Measurements from ENCODE around the gene DGKQ.
"Not testable (repeated sequence)": the region's sequence is repeated elsewhere in the genome, so short reads cannot be mapped to it uniquely, and the experiment has no call there.

The DGKQ gene

DNA sequence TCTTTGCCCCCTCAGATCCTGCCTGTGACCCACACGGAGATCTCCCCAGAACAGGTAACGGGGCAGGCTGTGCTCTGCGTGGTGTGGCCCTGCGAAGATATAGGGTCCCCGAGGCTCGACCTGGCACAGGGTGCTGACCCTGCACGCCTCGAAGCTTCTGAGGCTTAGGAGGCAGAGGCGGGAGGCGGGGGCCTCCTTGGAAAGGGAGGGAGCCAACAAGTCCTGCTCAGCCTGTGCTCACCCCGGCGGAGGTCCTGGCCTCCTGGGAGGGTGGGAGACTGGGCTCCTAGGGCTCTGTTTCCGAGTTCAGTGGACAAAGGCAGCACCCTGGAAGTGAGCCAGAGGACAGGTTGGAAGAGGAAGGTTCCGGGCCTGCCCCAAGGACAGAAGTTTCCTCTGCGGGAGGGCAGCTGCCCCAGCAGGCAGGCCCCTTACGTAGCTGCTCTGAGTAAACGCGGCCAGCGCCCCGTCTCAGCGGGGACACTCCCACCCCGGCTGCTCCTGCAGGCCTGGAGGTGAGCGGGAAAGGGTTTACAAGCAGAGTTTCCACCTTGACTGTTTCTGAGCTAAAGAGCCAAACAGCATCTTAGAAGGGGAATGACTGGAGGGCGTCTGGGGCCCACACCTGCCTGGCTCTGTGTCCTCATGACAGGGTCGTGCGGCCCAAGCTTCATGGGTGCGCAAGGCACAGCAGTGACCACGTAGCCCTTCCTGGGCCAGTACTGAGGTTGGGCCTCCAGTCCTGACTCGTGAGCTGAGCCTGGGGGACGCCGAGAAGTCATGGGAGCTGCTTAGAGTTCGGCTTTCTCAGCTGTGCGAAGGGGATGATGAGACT is 25.1 kb downstream of the DGKQ start:
- DNase-seq (ENCODE audit: low read depth) = no peak

DNA sequence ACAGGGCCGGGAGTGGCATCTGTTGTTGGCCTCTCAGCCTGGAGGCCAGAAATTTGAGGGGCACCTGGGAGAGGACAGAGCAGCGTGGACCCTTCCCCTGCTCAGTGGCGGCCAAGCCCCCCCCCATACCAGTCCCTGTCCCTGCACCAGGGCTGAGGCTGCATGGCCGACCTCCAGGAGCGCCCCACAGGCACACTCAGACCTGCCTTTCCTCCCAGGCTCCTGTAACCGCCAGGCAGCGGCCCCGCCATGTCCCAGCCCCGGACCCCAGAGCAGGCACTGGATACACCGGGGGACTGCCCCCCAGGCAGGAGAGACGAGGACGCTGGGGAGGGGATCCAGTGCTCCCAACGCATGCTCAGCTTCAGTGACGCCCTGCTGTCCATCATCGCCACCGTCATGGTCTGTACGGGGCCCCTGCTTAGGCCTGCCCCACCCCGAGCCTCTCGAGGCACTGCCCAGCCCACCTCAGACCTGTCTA is 25.8 kb downstream of the DGKQ start:
- no peak for DNase-seq (ENCODE audit: low read depth)

DNA sequence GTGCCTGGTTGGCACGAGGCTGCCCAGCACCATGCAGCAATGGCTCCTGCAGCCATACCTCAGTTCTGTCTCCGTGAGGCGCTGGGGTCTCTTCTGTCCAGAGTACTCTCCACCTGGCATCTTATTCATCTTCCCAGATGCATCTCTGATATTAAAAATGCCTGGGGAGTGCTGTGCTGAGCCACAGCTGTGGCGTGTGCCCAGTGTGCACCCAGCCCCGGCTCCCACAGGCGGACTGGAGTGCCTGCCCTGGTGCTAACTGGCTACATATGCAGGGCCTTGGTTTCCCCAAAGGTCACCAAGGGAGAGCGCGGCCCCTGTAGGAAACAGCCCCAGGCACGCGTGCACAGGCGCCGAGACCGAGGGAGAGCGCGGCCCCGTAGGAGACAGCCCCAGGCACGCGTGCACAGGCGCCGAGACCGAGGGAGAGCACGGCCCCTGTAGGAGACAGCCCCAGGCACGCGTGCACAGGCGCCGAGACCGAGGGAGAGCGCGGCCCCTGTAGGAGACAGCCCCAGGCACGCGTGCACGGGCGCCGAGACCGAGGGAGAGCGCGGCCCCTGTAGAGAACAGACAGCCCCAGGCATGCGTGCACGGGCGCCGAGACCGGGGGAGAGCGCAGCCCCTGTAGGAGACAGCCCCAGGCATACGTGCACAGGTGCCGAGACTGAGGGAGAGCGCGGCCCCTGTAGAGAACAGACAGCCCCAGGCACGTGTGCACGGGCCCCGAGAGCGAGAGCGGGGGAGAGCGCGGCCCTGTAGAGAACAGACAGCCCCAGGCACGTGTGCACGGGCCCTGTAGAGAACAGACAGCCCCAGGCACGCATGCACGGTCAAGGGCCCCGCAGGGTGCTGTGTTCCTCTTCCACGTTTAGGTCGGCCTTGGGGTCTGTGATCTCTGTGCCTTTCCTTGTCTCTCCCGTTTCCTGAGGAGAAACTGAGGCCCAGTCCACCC is 26.6 kb downstream of the DGKQ start:
- DNase-seq (ENCODE audit: low read depth) = no peak

DNA sequence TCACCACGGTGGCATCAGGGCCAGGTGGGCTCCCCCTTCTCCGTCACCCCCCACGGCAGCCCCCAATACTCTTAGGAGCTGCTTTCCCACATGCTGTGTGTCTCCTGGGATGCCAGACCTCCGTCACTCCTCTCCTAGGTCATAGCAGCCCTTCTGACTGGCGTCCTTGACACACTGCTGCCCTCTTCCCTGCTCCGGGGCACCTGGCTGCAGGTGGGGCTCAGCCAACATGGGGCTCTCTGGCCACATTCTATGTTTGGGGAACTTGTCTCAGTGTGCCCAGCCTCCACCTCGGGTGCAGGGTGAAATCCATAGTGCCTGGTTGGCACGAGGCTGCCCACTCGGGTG is 27.3 kb downstream of the DGKQ start:
- no peak for DNase-seq (ENCODE audit: low read depth)

DNA sequence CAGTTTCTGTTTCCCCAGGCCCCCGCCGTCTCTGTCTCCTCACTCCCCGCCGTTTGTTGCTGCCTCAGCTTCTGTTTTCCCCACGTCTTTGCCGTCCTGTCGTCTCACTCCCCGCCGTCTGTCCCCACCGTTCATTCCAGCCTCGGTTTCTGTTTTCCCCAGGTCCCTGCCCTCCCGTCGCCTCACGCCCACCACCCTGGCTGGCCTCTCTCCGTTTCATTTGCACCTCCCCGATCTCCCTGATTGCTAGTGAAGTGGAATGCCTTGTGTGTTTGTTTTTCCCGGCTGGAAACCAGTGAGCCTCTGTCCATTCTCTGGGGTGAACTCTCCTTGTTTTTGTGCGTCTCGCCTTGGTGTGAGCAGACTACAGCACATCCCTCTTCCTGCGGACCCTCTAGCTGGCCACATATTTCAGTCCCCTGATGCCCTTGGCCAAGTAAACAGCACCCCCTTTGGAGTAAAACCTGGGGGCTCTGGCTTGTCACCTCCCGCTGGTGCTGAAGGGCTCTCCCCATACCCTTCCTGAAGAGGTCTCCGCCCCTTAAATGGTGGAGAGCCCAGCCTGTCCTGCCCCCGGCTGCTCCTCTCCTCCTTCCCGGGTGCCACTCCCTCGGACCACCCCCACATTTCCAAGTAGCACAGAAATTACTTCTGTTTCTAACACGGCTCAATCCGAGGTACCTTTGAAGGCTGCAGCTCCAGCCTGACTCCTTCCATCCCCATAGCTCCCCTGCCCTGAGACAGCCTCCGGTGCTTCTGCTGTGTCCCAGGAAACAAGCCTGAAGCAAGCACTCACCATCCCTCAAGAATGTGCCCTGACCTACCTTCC is 27.9 kb downstream of the DGKQ start:
- DNase-seq (ENCODE audit: low read depth) = no peak

DNA sequence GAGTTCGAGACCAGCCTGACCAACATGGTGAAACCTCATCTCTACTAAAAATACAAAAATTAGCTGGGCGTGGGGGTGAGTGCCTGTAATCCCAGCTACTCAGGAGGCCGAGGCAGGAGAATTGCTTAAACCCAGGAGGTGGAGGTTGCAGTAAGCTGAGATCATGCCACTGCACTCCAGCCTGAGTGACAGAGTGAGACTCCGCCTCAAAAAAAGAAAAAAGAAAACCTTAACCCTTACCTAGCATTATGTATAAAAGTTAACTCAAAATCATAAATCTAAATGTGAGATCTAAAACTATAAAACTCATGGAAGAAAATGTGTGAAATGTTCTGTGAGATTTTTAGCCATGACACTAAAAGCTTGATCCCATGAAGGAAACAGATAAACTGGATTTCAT is 33.9 kb downstream of the DGKQ start:
- DNase-seq (ENCODE audit: low read depth) = not testable (repeated sequence)

DNA sequence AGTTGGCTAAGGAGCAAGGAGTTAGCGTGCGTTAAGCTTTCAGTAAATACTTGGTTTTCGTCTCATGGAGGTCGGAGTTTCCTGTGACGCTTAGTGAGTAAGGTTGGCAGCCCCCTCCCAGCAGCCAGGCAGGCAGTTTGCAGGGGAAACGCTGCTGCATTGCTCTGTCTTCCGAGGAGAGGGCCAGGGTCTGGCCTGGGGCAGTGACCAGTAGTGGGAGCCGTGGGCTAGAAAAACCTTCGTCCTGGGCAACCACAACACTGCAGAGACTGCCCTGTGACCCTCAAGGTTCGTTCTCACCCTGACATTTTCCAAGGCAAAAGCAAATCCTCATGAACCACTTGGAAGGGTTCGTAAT is 40.7 kb downstream of the DGKQ start:
- DNase-seq (ENCODE audit: low read depth) = no peak

DNA sequence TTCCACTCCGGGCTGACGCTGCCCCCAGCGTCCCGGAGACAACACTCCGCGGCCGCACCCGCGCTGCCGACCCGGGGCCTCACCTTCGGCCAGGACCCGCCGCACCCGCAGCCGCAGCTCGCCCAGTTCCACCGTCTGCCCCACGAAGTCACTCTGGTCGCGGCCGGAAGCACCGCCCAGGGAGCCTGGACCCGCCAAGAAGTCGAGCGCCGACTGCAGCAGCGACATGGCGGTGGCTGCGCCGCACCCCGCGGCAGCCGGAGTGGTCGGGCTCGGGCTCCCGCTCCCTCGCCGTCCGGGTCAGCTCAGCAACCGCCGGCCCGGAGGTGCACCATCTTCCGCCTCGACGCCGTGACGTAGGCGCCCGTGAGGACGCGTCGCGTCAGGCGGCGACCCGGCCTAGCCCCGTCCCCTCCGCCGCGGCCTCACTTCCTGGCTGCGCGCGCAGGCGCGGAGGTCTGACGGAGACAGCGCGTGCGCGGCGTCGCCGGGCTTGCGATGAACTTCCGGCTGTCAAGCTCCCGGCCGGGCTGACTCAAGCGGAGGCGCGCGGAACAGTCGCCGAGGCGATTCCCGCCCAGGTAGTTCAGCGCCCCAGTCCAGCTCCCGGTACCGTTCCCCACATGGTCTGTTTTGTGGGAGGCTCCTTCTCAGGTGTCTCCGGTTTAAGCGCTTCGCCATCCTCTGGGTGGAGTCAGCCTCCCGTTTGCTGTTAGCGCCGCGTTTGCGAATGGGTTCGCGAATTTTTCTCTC is 41.2 kb downstream of the DGKQ start, which contains the start of the genes GAK and TMEM175:
TSS of gene GAK (minus strand) at position 357 of the 753 bp plus-strand sequence. CDS start at position 228, 129 bp downstream.
TSS of gene TMEM175 (plus strand) at position 501 of the 753 bp plus-strand sequence. CDS start 15,280 bp downstream, outside the sequence.
- peak; percentile 99 for DNase-seq (ENCODE audit: low read depth)

DNA sequence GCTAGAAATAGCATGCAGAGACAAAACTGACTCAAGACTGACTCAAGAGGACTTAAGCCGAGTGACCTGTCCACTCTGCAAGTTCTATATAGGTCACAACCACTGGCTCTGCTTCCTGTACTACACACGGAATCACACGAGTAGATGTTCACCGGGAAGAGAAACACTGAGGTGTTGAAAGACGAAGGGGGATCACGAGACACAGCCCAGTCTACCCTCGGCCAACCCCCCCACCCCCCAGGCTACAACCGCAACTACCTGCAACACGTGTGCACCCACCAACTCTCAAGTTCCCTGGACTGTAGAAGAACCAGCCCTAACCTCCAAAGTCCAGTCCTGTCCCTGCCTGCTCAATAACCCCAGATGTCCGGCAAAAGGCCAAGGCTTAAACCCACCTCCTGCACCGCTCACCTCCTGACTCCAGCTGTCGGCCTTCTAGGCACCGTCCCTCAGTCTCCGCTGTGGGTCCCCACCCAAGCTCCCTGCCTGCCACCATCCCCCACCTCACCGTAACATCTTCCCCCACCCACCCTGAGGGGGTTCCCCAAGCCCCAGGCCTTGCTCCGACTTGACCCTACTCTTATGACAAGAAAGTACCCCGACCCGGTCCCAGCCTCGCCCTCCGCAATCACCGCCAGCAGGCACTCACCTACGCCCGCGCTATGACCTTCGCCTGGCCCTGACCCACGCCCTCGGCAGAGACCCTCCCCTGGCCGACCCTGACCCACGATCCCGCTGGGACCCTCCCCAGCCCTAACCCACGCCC is 42.0 kb downstream of the DGKQ start:
- DNase-seq (ENCODE audit: low read depth) = peak; percentile 15

DNA sequence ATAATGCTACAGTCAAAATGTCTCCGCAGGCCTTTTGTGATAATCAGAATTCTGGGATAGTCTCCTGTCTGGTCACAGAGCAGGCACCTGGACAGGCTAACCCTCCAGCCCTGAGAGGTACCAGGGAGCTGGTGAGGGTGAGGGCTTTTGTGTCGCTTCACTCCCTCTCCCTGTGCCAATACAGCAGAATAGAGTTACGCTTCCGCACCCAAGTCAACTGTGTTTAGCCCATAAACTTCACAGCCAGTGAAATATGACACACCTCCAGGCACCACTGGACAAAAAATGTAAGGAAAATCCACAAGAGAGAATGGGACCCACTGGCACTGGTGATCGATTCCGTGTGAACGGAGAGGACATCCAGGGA is 42.6 kb downstream of the DGKQ start:
- DNase-seq (ENCODE audit: low read depth) = no peak

DNA sequence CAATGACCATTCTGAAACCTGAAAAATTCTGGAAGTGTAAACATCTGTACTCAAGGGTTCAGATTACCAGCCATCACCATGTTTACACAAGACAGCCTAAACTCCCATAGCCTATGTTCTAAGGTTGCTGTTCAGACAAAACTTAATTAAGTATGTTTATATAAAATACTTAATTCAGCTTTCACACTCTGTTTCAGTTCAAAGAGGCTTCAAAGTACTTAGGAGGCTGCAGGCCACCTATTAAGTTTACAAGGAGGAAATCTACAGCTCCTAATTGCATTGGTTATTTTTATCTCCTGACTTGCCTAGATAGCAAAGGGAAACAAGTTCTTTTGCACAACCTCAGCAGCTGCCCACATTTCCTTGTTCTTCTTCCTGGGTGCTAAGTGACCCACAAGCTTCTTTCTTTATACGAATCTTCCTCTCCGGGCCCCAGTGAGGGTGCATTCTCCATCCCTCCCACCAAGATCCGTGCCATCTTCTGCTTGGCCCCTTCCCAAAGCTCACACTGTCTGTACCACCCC is 43.3 kb downstream of the DGKQ start:
- no peak for DNase-seq (ENCODE audit: low read depth)

DNA sequence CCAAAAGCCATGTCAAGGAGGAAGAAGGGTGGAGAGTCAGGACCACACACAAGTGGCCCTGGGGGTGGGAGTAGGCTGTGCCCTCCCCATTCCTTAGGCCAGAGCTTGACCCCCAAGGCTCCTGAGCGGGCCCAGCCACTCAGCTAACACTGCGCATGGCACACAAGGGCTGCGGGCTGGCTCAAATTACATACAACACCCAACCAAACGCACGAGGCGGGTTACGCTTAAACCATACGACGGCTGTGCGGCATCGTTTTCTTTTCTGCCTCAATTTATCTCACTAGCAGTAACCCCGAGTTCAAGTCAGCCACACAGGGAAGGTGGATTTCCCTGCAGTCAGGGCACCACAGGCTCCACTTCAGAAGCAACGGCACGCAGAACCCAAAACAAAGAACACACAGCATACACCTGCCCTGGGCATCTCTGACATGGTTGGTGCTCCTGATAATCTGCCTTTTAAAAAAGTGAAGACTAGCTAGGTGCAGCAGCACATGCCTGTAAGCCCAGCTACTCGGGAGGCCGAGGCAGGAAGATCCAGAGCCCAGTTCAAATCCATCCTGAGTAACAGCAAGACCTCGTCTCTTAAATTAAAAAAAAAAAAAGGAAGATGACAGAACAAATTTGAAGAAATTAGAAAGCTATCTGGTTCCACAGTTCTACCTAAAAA is 44.1 kb downstream of the DGKQ start:
- no peak for DNase-seq (ENCODE audit: low read depth)

DNA sequence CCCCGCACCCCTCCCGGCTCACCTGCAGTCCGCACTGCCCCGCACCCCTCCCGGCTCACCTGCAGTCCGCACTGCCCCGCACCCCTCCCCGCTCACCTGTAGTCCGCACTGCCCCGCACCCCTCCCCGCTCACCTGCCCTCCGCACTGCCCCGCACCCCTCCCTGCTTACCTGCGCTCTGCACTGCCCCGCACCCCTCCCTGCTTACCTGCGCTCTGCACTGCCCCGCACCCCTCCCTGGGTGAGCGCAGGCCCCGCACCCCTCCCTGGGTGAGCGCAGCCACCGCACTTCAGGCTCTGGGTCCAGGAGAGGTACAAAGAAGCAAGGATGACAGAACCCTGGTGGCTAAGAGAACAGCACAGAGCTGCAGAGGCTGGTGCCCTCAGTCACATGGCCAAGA is 45.8 kb downstream of the DGKQ start:
- not testable (repeated sequence) for DNase-seq (ENCODE audit: low read depth)

DNA sequence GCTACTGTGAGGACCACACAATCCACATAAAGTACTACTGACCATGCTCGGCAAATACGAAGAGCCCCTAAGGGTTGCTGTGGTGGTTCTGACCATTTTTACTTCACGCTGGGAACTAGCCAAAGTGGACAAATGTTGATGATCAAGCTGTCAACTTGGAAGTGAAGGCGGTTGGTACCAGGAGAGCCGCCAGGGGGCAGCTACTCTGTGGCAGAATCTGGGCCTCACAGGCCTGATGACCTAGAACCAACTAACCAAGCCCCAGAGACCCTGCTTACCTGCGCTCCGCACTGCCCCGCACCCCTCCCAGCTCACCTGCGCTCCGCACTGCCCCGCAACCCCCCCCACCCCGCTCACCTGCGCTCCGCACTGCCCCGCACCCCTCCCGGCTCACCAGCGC is 46.8 kb downstream of the DGKQ start:
- DNase-seq (ENCODE audit: low read depth) = no peak

DNA sequence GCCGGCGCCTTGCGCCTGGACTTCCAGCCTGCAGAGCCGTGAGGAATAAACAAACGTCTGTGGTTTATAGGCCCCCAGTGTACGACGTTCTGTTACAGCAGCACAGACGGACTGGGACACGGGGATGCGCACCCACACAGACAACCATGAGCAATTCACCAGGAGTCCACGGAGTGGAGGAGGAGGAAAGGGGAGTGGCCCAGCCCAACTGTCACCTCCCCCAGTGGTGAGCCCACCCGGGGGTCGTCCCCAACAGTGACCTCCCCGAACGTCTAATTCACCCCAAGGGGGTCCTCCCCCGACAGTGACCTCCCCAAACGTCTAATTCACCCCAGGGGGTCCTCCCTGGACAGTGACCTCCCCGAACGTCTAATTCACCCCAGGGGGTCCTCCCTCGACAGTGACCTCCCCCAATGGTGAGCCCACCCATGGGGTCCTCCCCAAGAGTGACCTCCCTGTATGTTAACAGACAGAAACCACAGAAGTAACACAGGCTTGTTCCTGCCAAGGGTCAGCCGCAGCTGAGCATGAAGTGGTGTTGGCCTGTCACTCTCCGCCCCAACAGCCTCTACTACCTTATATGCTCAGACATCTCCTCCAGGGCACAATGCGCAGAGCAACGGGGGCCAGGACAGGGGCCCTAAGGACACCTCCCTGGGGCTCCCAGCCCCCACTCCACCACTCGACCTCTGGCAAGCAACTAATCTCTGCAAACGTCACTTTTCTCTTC is 47.4 kb downstream of the DGKQ start:
- no peak for DNase-seq (ENCODE audit: low read depth)

DNA sequence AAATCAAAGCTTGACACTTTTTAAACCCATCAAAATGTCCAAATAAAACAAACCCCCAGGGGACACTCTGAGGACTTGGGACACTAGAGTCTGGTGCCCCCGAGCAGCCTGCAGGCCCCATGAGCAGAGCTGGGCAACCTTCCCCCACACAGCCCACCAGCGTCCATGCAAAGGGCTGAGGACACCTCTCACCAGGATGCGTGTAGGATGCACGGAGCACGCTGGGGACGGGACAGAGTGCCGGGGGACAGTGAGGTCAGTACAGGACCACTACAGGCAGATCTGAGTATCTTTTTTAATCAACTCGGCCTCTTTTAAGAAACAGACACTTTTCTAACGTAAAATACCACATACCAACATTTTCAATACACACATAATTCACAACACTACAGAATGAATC is 48.2 kb downstream of the DGKQ start:
- no peak for DNase-seq (ENCODE audit: low read depth)

DNA sequence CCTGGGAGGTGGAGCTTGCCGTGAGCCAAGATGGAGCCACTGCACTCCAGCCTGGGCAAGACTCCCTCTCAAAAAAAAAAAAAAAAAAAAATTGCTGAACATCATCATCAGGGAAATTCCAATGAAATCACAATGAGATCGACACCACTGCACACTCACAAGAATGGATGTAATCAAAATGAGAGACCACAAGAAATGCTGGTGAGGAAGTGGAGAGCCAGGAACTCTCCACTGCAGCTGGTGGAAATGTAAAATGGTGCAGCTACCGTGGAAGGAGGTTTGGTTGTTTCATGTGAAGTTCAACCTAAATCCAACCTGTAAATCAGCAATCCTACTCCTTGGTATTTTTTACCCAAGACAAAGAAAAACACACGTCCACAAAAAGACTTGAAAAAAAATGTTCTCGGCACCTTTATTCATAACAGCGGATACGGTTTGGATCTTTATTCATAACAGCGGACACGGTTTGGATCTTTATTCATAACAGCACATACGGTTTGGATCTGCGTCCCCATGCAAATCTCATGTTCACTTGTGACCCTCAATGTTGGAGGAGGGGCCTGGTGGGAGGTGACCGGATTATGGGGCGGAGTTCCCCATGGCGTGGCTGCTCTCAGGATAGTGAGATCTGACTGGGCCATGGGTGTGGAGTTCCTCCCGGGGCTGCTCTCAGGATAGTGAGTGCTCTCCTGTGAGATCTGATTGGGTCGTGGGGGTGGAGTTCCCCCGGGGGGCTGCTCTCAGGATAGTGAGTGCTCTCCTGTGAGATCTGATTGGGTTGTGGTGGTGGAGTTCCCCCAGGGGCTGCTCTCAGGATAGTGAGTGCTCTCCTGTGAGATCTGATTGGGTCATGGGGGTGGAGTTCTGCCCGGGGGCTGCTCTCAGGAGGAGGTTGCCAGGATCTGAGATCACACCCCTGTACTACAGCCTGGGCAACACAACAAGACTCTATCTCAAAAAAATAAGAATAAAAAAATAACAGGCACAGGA is 49.0 kb downstream of the DGKQ start:
- no peak for DNase-seq (ENCODE audit: low read depth)

All from activated T-cell treated with anti-CD3 and anti-CD28 coated beads for 48 hours (primary cell).